SKM-1 treated with dmso at 0.1 percent for 144 hours (cell line): ENCODE measurements around the gene OR1E2.
"Not testable (repeated sequence)": the region's sequence is repeated elsewhere in the genome, so short reads cannot be mapped to it uniquely, and the experiment has no call there.

Source experiments
- DNase-seq: peaks from one replicate; lab custom pipeline; 2025; ENCODE audit not compliant: unreplicated experiment; lab: John Stamatoyannopoulos, UW

OR1E2 gene, protein sequence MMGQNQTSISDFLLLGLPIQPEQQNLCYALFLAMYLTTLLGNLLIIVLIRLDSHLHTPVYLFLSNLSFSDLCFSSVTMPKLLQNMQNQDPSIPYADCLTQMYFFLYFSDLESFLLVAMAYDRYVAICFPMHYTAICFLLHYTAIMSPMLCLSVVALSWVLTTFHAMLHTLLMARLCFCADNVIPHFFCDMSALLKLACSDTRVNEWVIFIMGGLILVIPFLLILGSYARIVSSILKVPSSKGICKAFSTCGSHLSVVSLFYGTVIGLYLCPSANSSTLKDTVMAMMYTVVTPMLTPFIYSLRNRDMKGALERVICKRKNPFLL

DNA sequence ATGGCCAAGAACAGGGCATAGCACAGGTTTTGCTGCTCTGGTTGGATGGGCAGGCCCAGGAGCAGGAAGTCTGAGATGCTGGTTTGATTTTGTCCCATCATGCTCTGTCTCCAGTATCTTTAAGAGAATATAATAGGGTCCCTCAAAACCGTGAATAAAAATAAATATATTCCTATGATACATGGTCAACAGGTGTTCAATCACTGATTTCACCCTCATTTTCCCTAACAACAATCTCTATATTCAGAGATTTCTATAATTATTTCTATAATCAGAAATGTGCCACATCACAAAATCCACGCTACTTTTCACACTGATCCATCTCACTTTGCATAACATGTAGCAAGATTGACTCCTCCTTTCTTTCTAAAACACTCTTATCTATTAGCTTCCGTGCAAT is at the start of gene OR1E2:
Gene OR1E2 (minus strand): TSS at position 101 of the 400 bp plus-strand sequence. CDS start 0 bp downstream, at position 101.
- DNase-seq = no peak

DNA sequence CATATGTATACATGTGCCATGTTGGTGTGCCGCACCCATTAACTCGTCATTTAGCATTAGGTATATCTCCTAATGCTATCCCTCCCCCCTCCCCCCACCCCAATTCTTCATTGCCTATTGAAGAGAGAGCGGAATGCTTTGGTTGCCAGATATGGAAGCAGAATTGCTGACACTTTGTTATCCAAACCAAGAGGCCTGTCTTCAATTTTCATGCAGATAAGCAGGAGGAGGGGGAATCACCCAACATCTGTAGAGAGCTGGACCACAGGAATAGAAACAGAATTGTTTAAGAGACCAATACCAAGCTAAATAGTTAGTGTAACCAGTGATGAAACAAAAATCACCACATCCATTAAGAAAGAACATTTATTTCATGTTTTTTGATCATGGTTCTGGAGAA is 49.2 kb upstream of the OR1E2 start:
- DNase-seq = no peak

DNA sequence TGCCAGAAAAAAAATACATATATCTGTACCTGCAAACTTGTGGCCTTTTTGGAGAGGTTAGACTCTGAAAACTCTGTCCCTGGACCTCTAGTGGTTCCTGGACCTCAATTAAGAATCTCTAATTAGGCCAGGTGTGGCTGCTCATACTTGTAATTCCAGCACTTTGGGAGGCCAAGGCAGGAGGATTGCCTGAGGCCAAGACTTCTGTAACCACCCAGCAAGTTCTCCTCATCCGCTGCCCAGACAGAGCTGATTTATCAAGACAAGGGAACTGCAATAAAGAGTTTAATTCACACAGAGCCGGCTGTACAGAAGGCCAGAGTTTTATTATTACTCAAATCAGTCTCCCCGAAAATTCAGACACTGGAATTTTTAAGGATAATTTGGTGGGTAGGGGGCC is 46.3 kb upstream of the OR1E2 start:
- no peak for DNase-seq

DNA sequence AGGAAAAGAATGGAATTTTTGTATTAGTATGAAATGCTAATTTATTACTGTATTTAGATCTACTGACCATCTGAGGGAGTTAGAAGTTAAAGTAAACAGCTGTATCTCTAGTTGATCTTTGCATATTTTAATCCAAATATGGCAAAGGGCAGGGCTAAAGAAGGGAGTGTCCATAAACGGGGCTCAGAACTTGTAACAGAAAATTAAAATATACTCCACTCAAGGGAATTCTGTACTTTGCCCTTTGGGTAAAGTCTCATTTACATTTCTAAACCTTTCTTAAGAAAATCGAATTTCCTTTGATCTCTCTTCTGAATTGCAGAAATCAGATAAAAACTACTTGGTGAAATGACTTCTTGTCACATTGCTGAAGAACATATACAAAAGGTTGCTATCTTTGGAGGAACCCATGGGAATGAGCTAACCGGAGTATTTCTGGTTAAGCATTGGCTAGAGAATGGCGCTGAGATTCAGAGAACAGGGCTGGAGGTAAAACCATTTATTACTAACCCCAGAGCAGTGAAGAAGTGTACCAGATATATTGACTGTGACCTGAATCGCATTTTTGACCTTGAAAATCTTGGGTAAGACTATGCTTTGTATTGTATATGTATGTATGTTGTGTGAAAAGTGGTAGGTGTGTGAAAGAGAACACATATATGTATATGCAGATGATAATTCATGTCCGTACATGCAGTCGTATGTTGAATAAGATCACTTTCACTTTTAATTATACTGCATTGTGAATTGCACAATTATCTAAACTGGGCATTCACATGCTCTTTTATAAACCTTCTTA is 42.4 kb upstream of the OR1E2 start, which contains the start of gene ASPA:
Gene ASPA (plus strand): TSS at position 186 of the 799 bp plus-strand sequence. CDS start 163 bp downstream, at position 349.
- no peak for DNase-seq

DNA sequence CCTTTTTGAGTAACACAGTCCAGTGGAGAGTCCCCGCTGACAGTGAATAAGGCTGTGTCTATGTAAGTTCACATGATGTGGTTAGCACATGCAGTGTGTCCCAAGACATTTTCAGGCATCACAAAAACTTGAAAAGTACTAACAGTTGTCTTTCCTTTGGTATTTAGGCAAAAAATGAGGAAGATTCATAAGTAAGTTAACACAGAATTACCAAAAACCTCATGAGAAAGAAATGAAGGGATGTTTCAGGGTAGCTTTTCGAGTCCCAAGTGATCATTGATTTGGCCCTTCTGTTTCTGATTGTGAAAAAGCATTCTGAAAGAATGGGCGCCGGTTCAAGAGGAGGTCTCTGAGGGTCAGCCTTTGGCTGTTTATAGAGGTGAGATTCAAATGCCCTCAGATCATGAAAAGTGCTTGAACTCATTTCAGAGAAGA is 41.6 kb upstream of the OR1E2 start:
- no peak for DNase-seq

DNA sequence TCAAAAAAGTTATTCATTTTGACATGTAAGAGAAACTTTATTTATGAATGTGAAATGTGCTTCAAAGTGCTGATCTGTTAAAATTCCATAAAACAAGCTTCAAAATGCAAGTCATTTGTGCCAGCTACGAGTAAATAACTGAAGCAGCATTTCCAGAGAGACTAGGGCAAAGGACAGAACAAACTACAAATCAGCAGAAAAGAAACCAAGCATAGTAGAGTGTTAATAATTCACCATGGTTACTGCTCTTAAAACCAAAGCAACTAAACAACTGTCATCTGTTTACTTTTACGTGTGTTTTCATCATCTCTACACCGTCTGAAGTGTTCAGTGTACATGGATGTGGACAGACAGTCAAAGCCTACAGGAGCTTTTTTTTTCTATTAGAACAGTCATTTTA is 40.6 kb upstream of the OR1E2 start:
- no peak for DNase-seq

DNA sequence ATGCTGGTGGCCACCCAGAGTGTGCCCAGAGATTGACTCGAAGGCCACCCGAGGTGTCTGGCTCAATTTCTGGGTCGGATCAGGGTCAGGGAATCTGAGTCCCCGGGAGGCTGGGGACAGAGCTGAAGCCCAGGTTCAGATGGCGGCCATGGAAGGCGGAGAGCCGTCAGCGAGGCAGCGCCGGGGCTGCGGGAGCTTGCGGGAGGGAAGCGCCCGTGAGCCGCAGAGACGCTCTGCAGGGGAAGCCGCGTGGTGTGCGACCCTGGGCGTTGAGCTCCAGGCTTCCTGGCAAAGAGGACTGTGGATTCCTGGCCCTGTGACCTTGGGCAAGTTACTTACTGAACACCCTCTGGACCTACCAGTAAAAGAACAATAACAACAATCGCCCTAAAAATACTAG is 38.5 kb upstream of the OR1E2 start:
- no peak for DNase-seq

DNA sequence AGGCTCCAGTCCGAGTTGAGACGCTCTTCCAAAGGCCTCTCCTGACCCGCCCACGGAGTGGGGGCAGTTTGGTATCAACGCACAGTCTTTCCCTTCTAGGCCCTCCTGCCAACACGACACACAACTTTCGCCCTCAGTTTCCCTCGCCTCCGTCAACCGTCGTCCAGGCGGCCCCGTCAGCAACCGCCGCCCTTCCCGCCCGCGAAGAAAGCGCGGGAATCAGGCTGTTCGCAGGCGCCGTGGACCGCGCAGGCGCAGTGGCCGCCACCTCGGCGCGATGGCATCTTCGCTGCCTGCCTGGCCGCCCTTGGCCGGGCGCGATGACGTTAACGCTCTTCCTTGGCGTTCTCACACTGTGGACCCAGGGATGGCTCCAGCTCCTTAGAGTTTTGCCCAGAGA is 38.0 kb upstream of the OR1E2 start, which contains the start of gene SPATA22:
Gene SPATA22 (minus strand): TSS at position 221 of the 400 bp plus-strand sequence. CDS start 2,494 bp downstream, outside the sequence.
- DNase-seq = no peak

DNA sequence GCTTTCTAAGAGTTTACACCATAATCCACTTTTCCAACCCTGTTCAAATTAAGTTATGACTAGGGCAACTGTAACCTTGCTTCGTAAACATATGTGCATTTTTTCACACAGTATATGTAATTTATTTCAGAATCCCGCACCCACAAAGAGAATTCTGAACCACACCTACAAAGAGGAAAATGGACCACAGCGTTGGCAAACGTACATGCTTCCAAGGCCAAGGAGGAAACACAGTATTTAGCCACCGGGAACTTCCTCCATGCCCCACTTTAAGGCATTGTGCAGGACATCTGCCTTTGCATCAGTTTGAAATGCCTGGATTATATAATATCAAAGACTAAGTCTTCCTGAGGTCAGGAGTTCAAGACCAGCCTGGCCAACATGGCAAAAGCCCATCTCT is 35.9 kb upstream of the OR1E2 start:
- DNase-seq = no peak

DNA sequence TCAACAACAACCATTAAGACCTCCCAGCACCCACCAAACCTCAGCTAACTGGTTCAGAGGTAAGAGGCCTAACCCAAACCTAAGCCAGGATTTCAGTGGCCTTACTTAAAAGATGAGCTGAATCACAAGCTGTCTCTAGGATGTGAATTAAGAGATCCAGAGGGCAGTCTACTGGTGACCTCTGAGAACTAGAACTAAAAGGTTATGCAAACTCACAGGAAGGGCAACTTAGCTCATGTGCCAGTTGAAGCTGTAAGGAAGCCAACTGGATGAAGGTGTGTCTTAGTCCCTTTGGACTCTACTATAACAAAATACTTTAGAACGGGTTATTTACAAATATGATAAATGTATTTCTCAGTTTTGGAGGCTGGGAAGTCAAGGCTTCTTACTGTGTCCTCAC is 32.7 kb upstream of the OR1E2 start:
- DNase-seq = not testable (repeated sequence)

DNA sequence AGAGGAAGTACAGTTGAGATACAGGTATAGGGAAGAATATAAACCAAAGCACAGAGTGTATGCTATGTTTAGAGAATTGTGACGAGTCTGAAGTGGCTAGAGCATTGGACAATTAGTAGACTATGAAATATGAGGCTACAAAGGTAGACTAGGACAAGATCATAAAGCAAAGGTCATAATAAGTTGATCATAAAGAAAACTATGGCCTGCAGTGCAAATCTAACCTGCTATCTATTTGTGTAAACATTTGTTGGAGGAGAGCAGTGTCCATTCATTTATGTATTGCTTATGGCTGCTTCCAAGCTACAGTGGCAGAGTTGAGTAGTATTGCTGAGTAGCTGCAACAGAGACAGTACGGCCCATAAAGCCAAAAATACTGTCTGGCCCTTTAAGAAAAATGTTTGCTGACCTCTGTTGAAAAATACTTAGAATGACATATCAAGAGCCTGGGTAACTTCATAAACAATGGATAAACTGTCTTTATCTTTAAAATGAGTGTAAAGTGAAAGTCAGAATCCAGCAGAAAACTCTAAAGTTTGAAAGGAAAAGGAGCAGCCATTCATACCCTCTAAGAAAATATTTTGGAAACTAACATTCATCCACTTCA is 14.5 kb upstream of the OR1E2 start:
- DNase-seq = no peak

- no peak for DNase-seq
These were observed 14.0 kb upstream of the OR1E2 start for GRCh38 chr17:3447625-3448024.

- no peak for DNase-seq
These were observed 6.8 kb upstream of the OR1E2 start for GRCh38 chr17:3440451-3440850.

DNA sequence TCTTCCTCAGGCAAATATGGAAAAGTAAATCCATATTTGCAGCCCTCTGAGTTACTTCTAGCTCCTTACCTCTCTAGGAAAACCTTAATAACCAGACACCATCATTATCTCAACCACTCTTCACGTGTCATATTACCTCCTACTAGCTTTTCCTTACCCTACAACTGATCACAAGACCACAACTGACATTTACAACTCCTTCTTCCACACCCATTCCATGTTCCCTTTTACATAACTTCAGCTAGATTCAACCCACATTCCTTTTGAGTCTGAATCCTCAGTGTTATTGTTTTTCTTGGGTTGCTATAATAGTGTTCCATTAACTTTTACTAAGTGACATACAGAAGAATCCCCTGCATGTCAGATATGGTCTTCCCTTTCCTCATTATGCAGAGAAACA is 4.7 kb upstream of the OR1E2 start:
- DNase-seq = no peak

- not testable (repeated sequence) for DNase-seq
These were observed 426 bp downstream of the OR1E2 start for GRCh38 chr17:3433215-3433614.

GRCh38 chr17:3418222-3418621 is 15.4 kb downstream of the OR1E2 start:
- no peak for DNase-seq

DNA sequence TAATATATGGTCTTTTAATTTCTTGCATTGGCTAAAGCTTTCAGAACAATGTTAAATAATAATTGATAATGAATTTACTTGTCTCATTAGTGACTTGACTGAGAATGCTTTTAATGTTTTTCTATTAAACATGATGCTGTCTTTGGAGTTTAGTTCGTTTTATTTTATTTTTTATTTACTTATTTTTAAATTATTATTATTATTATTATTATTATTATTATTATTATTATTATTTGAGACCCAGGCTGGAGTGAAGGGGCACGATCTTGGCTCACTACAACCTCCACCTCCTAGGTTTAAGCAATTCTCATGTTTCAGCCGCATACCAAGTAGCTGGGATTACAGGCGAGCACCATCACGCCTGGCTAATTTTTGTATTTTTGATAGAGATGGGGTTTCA is 18.0 kb downstream of the OR1E2 start:
- no peak for DNase-seq

- DNase-seq = not testable (repeated sequence)
These were observed 21.4 kb downstream of the OR1E2 start for GRCh38 chr17:3412216-3412615.

DNA sequence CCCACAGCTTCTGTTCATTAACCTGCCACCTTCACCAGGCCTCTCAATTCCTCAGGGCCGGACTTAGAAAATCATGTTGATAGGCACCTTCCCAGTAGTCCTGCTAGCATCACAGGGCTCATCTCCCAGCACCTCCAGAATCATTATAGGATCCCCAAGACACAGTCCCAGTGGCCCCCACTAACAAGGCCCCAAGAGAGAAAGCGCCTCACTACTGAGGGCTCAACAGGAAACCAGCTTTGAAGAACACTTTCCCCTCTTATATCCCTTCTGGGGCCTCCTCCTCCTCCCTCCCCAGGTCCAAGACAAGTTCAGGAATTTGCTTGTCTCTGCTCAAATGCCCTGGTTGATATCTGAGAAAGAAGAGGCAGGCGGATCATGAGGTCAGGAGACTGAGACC is 22.6 kb downstream of the OR1E2 start, which contains the start of gene OR3A3:
Gene OR3A3 (plus strand): TSS at position 301 of the 400 bp plus-strand sequence.
- no peak for DNase-seq

GRCh38 chr17:3403856-3404255 is 29.8 kb downstream of the OR1E2 start:
- not testable (repeated sequence) for DNase-seq

DNA sequence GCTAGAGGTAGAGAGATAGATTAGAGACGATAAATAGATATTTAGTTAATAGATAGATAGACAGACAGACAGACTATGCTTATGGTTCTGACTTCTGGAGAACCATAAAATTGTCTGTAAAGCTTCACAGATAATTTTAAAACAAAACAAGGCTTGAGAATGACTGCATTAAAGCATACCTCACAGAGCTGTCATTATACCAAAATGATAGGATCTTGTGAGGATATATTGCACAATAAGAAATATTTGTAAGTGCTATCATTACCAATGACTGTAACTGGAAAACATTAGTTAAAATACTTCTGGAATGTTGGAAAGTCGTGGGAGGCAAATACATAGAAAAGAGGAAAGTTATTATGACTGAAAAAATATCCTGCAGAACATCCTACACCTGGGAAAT is 31.9 kb downstream of the OR1E2 start:
- DNase-seq = no peak

GRCh38 chr17:3400055-3400454 is 33.6 kb downstream of the OR1E2 start:
- no peak for DNase-seq
